ENCODE data around the gene DTNA.

DNA sequence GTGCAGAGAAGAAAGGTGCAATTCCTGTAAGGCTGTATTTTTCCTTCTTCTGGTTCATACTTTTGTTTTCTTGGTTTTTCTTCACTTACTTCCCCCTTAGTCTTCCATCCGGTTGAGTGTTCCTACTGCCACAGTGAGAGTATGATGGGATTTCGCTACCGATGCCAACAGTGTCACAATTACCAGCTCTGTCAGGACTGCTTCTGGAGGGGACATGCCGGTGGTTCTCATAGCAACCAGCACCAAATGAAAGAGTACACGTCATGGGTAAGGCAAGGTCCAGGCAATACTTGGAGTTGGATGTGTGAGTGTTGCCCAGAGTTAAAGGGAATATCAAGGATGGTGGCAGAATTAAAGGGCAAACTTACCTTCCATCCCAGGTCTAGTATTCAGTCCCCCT lies 108.0 kb downstream of the DTNA start:
- TF ChIP-seq CREB1 (IDR thresholded peaks at IDR 0.05; ENCODE audit: low read depth) = no peak
- no peak for TF ChIP-seq CEBPB (IDR thresholded peaks at IDR 0.05)
- TF ChIP-seq TCF12 (IDR thresholded peaks at IDR 0.05; ENCODE audit: low read depth) = no peak
- TF ChIP-seq TAF1 (IDR thresholded peaks at IDR 0.05; ENCODE audit: low read depth) = no peak
- no peak for TF ChIP-seq NFIC (IDR thresholded peaks at IDR 0.05)
- TF ChIP-seq TEAD4 (IDR thresholded peaks at IDR 0.05) = no peak
